Endothelial cell of umbilical vein (primary cell): ENCODE results near the gene ATP6V1E1. TPM values are rescaled to one million over a fixed set of nuclear protein-coding genes. Genes with fewer than 3 reads are reported as not detected.

Experiments
- BruUV-seq: library from RNA; stranded (reverse); fragments of 400-500 nt; replicated peaks from 2 replicates; lab custom pipeline; 2021; lab: Mats Ljungman, UMichigan
- CTCF ChIA-PET: fragments of 300-600, 350-600 bp; sonication (Branson Sonifier 250); formaldehyde crosslinking; loops from one replicate; lab custom pipeline; 2021; ENCODE audit warnings: antibody characterized with exemption, inconsistent platforms; lab: Charles Lee
- POLR2A ChIA-PET: fragments of 300-600, 350-600 bp; sonication (Branson Sonifier 250); formaldehyde crosslinking; loops from one replicate; lab custom pipeline; 2021; ENCODE audit warnings: antibody characterized with exemption, inconsistent platforms; lab: Charles Lee
- DNase-seq: peaks from one replicate; pipeline ENCODE4 v3.0.0-alpha.2; 2011; ENCODE audit warnings: low read depth, low spot score
- FAIRE-seq: peaks from 2 replicates; lab custom pipeline; 2011; peaks lifted over from hg19 to GRCh38; lab: Jason Lieb, UNC
- H2AFZ ChIP-seq: 2 replicates; pipeline ENCODE4 v1.6.0; 2012; ENCODE audit warnings: low read depth, low read length, control low read depth, inconsistent platforms
- H3K27ac ChIP-seq: 2 replicates; pipeline ENCODE4 v1.5.1; 2011; ENCODE audit warnings: low read depth, mild to moderate bottlenecking, control low read depth, low read length, moderate library complexity; ENCODE audit not compliant: insufficient read depth
- H3K27me3 ChIP-seq, 2 experiments: 2 replicates each; pipeline versions ENCODE4 v1.6.0 to v1.6.1; 2011; ENCODE audit warnings: low read length in 2 of 2, mixed read lengths in 1 of 2; ENCODE audit not compliant: control insufficient read depth in 2 of 2, insufficient read depth in 2 of 2
- H3K36me3 ChIP-seq, 2 experiments: 2 replicates in 1 of 2; 3 replicates in 1 of 2; pipeline ENCODE4 v1.5.1; 2011; ENCODE audit warnings: low read length in 2 of 2, mild to moderate bottlenecking in 1 of 2, moderate library complexity in 1 of 2; ENCODE audit not compliant: control insufficient read depth in 2 of 2, insufficient read depth in 2 of 2; ENCODE audit errors: extremely low read depth in 1 of 2
- H3K4me1 ChIP-seq: 3 replicates; pipeline ENCODE4 v1.5.1; 2011; ENCODE audit warnings: mild to moderate bottlenecking, low read length; ENCODE audit not compliant: control insufficient read depth, insufficient read depth; ENCODE audit errors: extremely low read depth
- H3K4me2 ChIP-seq: 2 replicates; pipeline ENCODE4 v1.6.1; 2011; ENCODE audit warnings: low read length, control low read depth, mixed read lengths; ENCODE audit not compliant: insufficient read depth
- H3K4me3 ChIP-seq, 3 experiments: fragments of 200-600 bp in 1 of 3; sonication (generic), shearing (Covaris generic) in 1 of 3; replicated peaks in 1 of 3; 2 replicates each; pipeline ENCODE4 v1.5.1; 2011 to 2016; ENCODE audit warnings: control low read depth in 3 of 3, low read length in 3 of 3, mild to moderate bottlenecking in 2 of 3, inconsistent platforms in 1 of 3, low read depth in 1 of 3, moderate library complexity in 1 of 3; ENCODE audit not compliant: insufficient read depth in 1 of 3
- H3K79me2 ChIP-seq: 2 replicates; pipeline ENCODE4 v1.6.0; 2012; ENCODE audit warnings: low read length, inconsistent platforms; ENCODE audit not compliant: control insufficient read depth, insufficient read depth
- H3K9ac ChIP-seq: replicated peaks from 2 replicates; pipeline ENCODE3; 2011; ENCODE audit warnings: low read length, control low read depth; ENCODE audit not compliant: insufficient read depth; ENCODE audit errors: extremely low read depth
- H3K9me1 ChIP-seq: replicated peaks from 3 replicates; pipeline ENCODE4 v1.6.0; 2011; ENCODE audit warnings: mild to moderate bottlenecking, low read length; ENCODE audit not compliant: control insufficient read depth, insufficient read depth; ENCODE audit errors: extremely low read depth
- H3K9me3 ChIP-seq: replicated peaks from 2 replicates; pipeline ENCODE4 v1.5.1; 2012; ENCODE audit warnings: low read length, inconsistent platforms; ENCODE audit not compliant: control insufficient read depth, insufficient read depth
- H4K20me1 ChIP-seq: replicated peaks from 2 replicates; pipeline ENCODE3; 2011; ENCODE audit warnings: mild to moderate bottlenecking, low read length; ENCODE audit not compliant: control insufficient read depth, insufficient read depth; ENCODE audit errors: extremely low read depth
- CTCF ChIP-seq, 2 donors: IDR thresholded peaks; 1 replicate in 1 of 2; 2 replicates in 1 of 2; pipeline ENCODE4 v1.5.1; 2011; ENCODE audit warnings: low read length in 2 of 2, mild to moderate bottlenecking in 2 of 2, moderate library complexity in 2 of 2, control low read depth in 1 of 2, inconsistent platforms in 1 of 2, low read depth in 1 of 2; ENCODE audit not compliant: insufficient read depth in 1 of 2; ENCODE audit errors: extremely low read depth in 1 of 2
- EZH2 ChIP-seq: IDR thresholded peaks from 2 replicates; pipeline ENCODE4 v1.6.1; 2012; ENCODE audit warnings: borderline replicate concordance, low read depth, mild to moderate bottlenecking, moderate library complexity, low read length, inconsistent platforms; ENCODE audit not compliant: severe bottlenecking
- FOS ChIP-seq: IDR thresholded peaks from 2 replicates; pipeline ENCODE4 v1.6.1; 2011; ENCODE audit warnings: mild to moderate bottlenecking, low read length, moderate library complexity, borderline replicate concordance; ENCODE audit not compliant: insufficient read depth
- GATA2 ChIP-seq: IDR thresholded peaks from 2 replicates; pipeline ENCODE4 v1.7.0; 2011; ENCODE audit warnings: low read depth, mild to moderate bottlenecking, moderate library complexity, mixed read lengths, low read length; ENCODE audit not compliant: insufficient read length, insufficient read depth
- JUN ChIP-seq: IDR thresholded peaks from 2 replicates; pipeline ENCODE4 v1.6.1; 2011; ENCODE audit warnings: borderline replicate concordance, low read depth; ENCODE audit not compliant: insufficient read length, insufficient read depth
- MAX ChIP-seq: IDR thresholded peaks from 2 replicates; pipeline ENCODE4 v1.6.1; 2011; ENCODE audit not compliant: insufficient read depth, insufficient read length
- MYC ChIP-seq: IDR thresholded peaks from one replicate; pipeline ENCODE4 v1.6.1; 2011; ENCODE audit warnings: mild to moderate bottlenecking, low read depth, low read length
- POLR2A ChIP-seq: IDR thresholded peaks from 2 replicates; pipeline ENCODE4 v1.6.1; 2012; ENCODE audit warnings: low read depth, mild to moderate bottlenecking, control low read depth, low read length
- POLR2AphosphoS5 ChIP-seq: IDR thresholded peaks from 2 replicates; pipeline ENCODE4 v1.6.1; 2012; ENCODE audit warnings: low read depth, mild to moderate bottlenecking, control low read depth, low read length, moderate library complexity; ENCODE audit not compliant: insufficient read depth
- dilution Hi-C: fragments of 300-500 bp; cut with MboI; formaldehyde crosslinking; loops from one replicate; pipeline ENCODE4 v1.15.0; 2019; ENCODE audit warnings: low sequenced_read_pairs; ENCODE audit not compliant: extremely low pct_ligation_motif_present
- intact Hi-C: fragments of 100-400 bp; cut with micrococcal nuclease; formaldehyde crosslinking; loops from one replicate; pipeline ENCODE4 v1.10.0; 2022
- polyA plus RNA-seq, 4 experiments: library from polyadenylated mRNA; depleted of rRNA in 3 of 4; stranded (reverse) in 3 of 4; unstranded in 1 of 4; fragments of >200 nt; gene quantifications; 2 replicates each; pipeline versions ENCODE4 v1.2.1 to v1.2.3, GENCODE V29; 2011 to 2012; ENCODE audit warnings: missing spikeins in 1 of 4
- total RNA-seq: library from RNA; stranded (reverse); gene quantifications from 2 replicates; pipeline ENCODE4 v1.2.3, GENCODE V29; 2021

ATP6V1E1 gene
- total and polyA plus RNA-seq, 2 donors (not counting 3 experiments of a cell fraction or from before 2014, with no cell fraction given) = 95.2 to 113 TPM

GRCh38 chr22:17552737-17553136 is 75.8 kb downstream of the ATP6V1E1 start:
- intact Hi-C loops (loop anchor here (10.0 kb wide), 1 partner anchor 152 kb away; no protein-coding TSS in a partner anchor), dilution Hi-C loops (no loop called here)
- no peaks in the 10 kb centered on the region for H4K20me1 ChIP-seq
- H3K4me2 ChIP-seq = no peak overlapping the region
- no peaks in the 10 kb centered on the region for H3K4me1 ChIP-seq
- POLR2A ChIA-PET = no interaction called here
- no peak overlapping the region for H3K4me3 ChIP-seq
- no peaks in the 10 kb centered on the region for H3K9me1 ChIP-seq
- no peaks in the 10 kb centered on the region for H3K36me3 ChIP-seq
- H3K9me3 ChIP-seq = no peaks in the 10 kb centered on the region
- no peak for FAIRE-seq
- H3K79me2 ChIP-seq = no peaks in the 10 kb centered on the region
- BruUV-seq = no TSS peak
- H3K27ac ChIP-seq = no peak overlapping the region
- peaks cover 3 to 4% of the 10 kb centered on the region in 2 experiments for H3K27me3 ChIP-seq
- TF ChIP-seq CTCF (IDR thresholded peaks at IDR 0.05; ENCODE audit: extremely low read depth in 1 of 2, insufficient read depth in 1 of 2, low read depth in 1 of 2, low read length in 2 of 2) (no peak), MAX (no peak), POLR2AphosphoS5 (no peak), GATA2 (no peak), EZH2 (no peak), POLR2A (no peak), FOS (no peak), JUN (no peak), MYC (no peak)
- H2AFZ ChIP-seq = no peak overlapping the region
- DNase-seq = no peak
- H3K9ac ChIP-seq = no peak overlapping the region
- CTCF ChIA-PET = interaction anchor here (0.6 to 1.4 kb wide), 2 partner anchors 9 to 246 kb away, joined by 3 read pairs; no protein-coding TSS in a partner anchor
